DOHH2 (cell line): ENCODE data around the gene TSSK2.

Source experiments
- EZH2phosphoT487 ChIP-seq: fragments of 200-600 bp; sonication (generic); IDR thresholded peaks from 2 replicates; pipeline ENCODE4 v1.6.1; 2017; ENCODE audit warnings: borderline replicate concordance, mild to moderate bottlenecking, antibody characterized with exemption, low read length, moderate library complexity, mixed read lengths
- TF ChIP-seq, protein P1 (sequence below): fragments of 200-600 bp; sonication (generic); IDR thresholded peaks from one replicate; pipeline ENCODE4 v1.5.1; 2014; ENCODE audit warnings: antibody characterized with exemption, mild to moderate bottlenecking, low read depth, low read length; ENCODE audit not compliant: poor library complexity, severe bottlenecking

DNA sequence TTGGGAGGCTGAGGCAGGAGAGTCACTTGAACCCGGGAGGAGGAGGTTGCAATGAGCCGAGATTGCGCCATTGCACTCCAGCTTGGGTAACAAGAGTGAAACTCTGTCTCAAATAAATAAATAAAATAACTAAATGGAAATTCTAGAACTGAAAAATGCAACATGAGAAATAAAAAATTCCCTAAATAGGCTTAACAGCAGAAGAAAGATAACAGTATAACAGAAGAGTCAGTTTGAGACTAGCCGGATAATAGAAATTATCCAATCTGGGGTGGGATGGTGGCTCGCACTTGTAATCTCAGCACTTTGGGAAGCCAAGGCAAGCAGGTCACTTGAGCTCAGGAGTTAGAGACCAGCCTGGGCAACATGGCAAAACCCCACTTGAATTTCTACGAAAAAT, 33.3 kb downstream of the TSSK2 start:
- TF ChIP-seq, protein P1, sequence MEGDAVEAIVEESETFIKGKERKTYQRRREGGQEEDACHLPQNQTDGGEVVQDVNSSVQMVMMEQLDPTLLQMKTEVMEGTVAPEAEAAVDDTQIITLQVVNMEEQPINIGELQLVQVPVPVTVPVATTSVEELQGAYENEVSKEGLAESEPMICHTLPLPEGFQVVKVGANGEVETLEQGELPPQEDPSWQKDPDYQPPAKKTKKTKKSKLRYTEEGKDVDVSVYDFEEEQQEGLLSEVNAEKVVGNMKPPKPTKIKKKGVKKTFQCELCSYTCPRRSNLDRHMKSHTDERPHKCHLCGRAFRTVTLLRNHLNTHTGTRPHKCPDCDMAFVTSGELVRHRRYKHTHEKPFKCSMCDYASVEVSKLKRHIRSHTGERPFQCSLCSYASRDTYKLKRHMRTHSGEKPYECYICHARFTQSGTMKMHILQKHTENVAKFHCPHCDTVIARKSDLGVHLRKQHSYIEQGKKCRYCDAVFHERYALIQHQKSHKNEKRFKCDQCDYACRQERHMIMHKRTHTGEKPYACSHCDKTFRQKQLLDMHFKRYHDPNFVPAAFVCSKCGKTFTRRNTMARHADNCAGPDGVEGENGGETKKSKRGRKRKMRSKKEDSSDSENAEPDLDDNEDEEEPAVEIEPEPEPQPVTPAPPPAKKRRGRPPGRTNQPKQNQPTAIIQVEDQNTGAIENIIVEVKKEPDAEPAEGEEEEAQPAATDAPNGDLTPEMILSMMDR = no peak
- no peak for TF ChIP-seq EZH2phosphoT487
